GM18519 (cell line): ENCODE results near the gene SLC43A1.
A peak's percentile ranks its signal among the peaks of the same experiment; 100 is the strongest.

ENCODE experiments used
- ATAC-seq: cut with Tn5 transposase; IDR thresholded peaks from one replicate; pipeline ENCODE4 v1.9.1; 2021; ENCODE audit warnings: mild to moderate bottlenecking, moderate library complexity; ENCODE audit not compliant: unreplicated experiment, low FRiP score

SLC43A1 gene

GRCh38 chr11:57499413-57499982 lies 16.0 kb downstream of the SLC43A1 start:
- ATAC-seq = peak; percentile 99

DNA sequence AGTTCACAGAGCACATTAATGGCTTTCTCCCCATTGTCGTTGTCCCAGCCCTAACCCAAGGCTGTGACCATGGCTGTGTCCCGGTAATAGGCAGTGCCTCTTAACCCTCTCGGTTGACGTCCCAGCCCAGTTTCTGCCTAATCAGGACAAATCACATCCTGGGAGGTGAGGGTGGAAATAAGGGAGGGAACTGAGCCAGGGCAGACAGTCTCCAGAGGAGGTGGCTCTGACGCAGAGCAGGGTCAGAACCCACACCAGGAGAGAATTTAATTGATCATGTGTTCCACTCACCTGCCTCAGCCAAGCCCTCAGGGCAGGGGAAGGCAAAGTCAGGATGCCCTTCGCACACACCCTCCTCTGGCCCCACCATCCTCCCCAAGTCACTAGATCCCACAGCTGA lies 17.0 kb downstream of the SLC43A1 start:
- no peak for ATAC-seq

DNA sequence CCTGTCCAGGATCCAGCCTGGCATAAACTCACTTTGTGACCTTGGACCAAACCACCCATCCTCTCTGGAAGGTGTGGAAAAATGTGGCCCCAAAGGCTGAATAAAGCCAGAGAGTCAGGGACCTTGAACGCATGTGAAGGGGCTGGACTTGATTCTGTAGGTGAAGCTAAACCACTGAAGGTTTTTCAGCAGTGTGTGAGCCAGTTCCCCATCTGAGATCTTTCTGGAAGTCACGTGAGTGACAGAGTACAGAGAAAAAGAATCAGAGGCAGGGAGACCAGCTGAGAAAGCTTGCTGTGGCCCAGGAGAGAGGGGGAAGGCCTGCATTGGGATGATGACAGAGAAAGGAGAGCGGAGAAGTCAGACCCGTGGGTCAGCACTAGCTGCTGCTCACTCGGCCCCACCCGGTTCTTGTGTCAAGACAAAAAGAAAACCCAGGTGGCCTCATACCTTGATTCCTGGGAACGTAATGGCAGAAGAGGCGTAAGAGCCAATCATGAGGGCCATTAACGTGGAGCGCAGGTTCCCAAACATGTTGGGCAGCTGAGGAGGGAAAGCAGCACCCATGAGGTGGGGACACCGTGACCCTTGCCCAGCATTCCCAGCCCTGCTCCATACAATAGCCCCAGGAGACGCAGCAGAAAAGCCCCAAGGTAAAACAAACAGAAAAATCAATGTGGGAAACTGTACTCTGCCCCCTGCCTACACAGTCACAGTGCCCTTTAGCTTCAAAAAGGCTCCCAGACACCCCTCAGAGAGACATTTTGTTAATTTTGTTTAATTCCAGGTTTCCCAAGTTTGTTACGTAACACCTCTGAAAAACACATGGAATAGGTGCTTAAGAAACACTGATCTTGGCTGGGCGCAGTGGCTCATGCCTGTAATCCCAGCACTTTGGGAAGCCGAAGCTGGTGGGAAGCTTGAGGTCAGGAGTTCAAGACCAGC lies 17.9 kb downstream of the SLC43A1 start:
- ATAC-seq = no peak

DNA sequence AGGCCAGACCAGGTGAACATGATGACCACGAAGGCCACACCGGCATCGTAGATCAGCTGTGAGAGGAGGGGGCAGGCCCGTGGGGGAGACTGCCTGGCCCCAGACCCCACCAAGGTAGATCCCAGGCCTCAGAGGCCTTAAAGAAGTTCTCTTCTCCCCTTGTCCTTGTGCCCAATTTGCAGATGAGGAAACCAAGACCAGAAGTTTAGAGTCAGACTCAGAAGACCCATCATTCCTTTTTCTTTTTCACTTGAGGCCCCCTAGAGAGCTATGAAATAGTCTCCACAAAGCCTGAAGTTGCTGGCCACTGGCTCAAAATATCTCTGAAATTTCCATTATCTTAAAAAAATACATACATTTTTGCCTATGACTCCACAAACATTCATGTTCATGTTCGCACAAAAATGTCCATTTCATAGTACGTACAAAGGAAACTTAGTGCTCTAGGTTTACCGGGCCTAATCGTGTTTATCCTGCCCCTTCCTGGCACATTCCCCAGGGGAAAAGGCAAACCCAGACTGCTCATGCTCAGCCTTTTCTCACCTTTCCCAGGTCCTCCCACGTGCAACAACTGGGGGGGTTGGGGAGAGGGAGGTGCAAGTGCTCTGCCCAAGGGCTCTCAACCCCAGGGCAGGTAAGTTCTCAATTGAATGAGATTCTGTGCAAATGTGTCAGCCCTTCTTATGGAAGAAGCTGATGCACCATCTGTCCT lies 19.2 kb downstream of the SLC43A1 start:
- ATAC-seq = no peak

- no peak for ATAC-seq
Measured at GRCh38 chr11:57493507-57494503, 21.7 kb downstream of the SLC43A1 start.

DNA sequence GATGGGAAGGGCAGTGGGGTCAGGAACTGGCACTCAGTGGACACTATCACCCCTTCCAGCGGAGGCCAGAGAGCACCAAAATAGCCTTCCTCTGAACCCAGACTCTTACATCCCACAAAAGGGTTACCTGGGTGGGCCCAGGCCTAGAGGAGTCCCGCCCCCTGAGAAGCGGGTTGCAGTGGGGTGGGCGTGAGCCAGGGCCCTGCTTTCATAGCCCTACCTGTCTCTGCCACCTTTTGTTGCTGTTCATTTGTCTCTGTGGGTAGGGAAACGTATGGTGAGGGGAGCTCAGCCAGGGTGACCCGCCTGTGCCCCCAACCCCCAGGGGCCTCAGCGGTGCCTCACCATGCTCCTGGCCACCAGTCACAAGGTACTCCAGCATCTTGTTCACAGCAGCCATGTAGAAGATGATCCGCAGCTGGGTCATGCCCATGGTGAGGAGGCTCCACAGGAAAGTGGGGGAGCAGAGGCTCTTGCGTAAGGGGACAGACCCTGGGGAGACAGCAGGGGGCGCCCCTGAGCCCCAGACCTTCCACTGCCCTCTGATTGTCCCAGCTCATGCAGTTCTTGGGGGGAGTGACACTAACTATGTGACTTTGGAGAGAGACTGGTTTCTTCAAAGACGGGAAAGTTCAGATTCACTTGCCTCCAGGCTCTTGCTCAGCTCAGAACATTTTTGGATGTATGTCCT lies 24.0 kb downstream of the SLC43A1 start:
- ATAC-seq = peak; percentile 51

DNA sequence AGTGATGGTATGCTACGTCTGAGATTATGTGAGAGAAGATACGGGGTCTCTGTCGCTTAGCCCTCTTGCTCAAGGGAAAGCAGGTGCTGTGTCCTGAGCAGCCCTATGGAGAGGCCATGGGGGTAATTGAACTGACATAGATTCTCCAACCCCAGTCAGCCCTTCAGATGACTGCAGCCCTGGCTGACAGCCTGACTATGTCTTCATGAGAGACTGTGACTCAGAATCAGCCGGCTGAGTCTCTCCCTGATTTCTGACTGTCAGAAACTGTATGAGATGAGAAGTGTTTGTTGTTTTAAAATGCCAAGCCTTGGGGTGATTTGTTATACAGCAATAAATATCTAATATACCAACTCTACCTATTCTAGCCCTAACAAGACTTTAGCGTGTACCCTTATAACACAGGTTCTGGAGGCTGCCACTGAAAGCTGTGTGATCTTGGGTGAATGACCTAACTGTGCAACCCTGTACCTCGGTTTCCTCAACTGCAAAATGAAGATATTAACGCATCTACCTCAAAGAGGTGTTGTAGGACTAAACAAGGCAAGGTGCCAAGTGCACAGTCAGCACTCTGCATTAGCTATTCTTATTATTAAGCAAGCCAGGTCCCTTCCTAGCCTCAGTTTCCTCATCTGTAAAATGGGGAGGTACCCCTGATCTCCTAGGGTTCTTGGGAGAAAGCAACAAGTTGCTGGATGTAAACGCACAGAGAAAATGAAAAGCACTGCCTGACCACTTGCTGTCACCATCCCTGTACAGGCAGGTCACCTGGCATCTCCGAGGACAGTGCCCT lies 24.9 kb downstream of the SLC43A1 start:
- ATAC-seq = no peak

GRCh38 chr11:57487920-57488659 lies 27.4 kb downstream of the SLC43A1 start:
- ATAC-seq = no peak

- no peak for ATAC-seq
Measured at GRCh38 chr11:57487021-57487778, 28.3 kb downstream of the SLC43A1 start.

DNA sequence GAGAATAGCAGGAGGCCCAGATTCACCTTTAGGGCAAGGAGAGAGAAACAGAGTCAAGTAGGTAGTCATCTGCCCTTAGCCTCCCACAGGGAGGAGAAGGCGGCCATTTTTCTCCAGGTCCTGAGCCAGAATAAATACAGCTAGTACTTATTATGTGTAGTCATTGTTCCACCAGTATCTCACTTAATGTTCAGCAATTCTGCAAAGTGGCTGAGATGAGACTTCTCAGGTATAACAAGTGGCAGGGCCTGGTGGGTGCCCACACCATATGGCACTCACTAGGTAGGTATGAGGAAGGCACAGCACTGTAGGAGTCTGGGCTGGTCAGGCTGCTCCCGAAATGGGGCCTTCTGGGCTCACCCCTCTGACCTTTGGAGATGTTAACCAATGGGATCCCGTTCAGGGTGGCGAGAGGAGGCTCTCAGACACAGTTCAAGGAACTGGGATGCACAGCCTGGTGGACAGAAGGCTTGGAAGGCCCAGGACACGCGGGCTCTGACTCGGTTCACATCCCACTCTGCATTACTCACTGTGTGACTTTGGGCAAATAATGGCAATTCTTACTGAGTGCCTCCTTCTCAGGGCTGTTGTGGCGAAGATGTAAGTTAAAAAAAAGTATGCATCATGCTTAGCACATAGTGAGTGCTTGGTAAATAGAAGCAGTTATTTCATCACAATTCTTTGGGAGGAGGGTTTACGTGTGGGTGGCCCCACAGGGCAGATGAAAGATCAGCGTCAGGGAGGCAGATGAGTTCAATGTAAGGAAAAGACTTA lies 30.1 kb downstream of the SLC43A1 start:
- ATAC-seq = no peak

GRCh38 chr11:57484141-57484710 lies 31.3 kb downstream of the SLC43A1 start:
- peak; percentile 45 for ATAC-seq

DNA sequence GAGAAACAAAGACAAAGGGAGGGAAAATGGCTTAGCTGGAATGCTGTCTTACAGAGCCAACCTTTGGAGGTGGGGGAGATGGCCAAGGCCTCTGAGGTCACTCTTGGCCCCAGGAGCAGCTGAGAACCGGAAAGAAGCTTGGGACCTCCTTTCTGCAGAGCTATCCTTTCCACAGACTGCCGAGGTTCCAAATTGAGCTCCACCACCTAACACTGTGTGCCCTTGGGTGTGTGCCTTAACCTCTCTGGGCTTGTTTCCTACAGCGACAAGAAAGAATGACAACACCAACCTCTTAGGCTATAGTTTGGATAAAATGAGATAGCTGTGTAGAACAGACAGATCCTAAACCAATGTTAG lies 32.0 kb downstream of the SLC43A1 start:
- no peak for ATAC-seq

GRCh38 chr11:57482782-57483561 lies 32.5 kb downstream of the SLC43A1 start:
- no peak for ATAC-seq

DNA sequence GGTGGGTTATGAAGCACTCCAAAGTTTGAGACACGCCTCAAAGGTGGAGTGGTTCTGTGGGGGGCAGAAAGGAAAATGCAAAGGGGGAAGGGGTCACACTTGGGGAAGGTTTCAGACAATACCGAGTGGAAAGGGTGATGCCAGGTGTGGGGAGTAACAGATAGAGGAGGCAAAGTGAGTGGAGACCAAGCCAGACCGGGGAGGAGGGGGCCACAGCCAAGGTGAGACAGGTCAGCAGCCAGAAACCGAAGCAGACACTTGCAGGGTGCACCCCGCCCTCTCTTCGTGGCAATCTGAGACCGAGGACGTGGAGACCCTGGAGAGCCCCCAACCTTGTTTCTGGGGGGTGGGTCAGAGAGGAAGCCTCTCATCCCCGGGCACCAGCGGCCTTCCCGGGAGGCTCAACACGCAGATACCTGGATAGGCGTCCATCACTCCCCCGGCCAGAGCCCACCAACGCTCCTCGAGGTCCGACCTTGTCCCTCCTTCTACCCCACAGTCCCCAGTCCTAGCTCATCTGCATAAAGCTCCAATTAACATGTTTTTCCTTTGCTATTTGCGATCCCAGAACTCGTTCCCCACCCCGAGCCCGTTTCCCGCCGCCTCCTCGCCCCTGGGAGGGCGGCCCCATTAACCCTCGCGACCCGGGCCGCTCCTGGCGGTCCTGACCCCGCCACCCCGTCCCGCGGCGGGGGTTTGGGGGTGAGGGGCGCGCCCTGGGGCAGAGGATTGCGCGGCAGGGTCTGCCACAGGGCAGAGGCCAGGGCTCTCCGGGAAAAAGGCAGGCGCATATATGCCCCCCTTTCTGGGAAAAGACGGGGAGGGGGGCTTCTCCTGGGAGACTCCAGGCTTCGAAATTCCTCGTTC lies 33.4 kb downstream of the SLC43A1 start:
- ATAC-seq = no peak

- no peak for ATAC-seq
Measured at GRCh38 chr11:57481315-57481714, 34.2 kb downstream of the SLC43A1 start.
